HepG2 (cell line): ENCODE results near the gene IDUA. TPM values are rescaled to one million over a fixed set of nuclear protein-coding genes. Genes with fewer than 3 reads are reported as not detected.

Experiments
- ATAC-seq: fragments of 200-7000 bp; cut with Tn5 transposase; 3 replicates; pipeline ENCODE4 v1.9.1; 2020; ENCODE audit warnings: mild to moderate bottlenecking, moderate library complexity
- BruUV-seq: library from RNA; stranded (reverse); fragments of 400-500 nt; replicated peaks from 2 replicates; lab custom pipeline; 2021; lab: Mats Ljungman, UMichigan
- CTCF ChIA-PET: fragments of 300-600 bp; formaldehyde crosslinking; extraction: SDS; loops from one replicate; lab custom pipeline; 2021; ENCODE audit warnings: low total read pairs, inconsistent platforms, low intra/inter-chr PET ratio; lab: Yijun Ruan, JAX
- POLR2A ChIA-PET: fragments of 350-600 bp; sonication (Branson Sonifier 250); formaldehyde crosslinking; loops from one replicate; lab custom pipeline; 2020; ENCODE audit warnings: antibody characterized with exemption, inconsistent platforms; lab: Yijun Ruan, JAX
- DNase-seq: peaks from one replicate; pipeline ENCODE4 v3.0.0-alpha.2; 2015; ENCODE audit warnings: low spot score
- FAIRE-seq: peaks from 3 replicates; lab custom pipeline; 2011; peaks lifted over from hg19 to GRCh38; lab: Jason Lieb, UNC
- H2AFZ ChIP-seq: one replicate; pipeline ENCODE4 v1.6.1; 2011; ENCODE audit warnings: low read length, inconsistent platforms
- H3K27ac ChIP-seq: fragments of 300-600 bp; 3 replicates; pipeline ENCODE4 v1.8.0; 2011; ENCODE audit warnings: mixed run types, mild to moderate bottlenecking, mixed read lengths, low read length, inconsistent platforms; ENCODE audit not compliant: insufficient read depth; ENCODE audit errors: extremely low read length
- H3K27me3 ChIP-seq, 2 experiments: fragments of 200-600 bp in 1 of 2; 2 replicates in 1 of 2; 3 replicates in 1 of 2; pipeline versions ENCODE4 v1.6.0 to v1.8.0; 2011; ENCODE audit warnings: low read length in 2 of 2, mild to moderate bottlenecking in 2 of 2, moderate library complexity in 2 of 2, inconsistent platforms in 1 of 2; ENCODE audit not compliant: insufficient read depth in 2 of 2, control insufficient read depth in 1 of 2
- H3K36me3 ChIP-seq, 2 experiments: fragments of 200-600 bp in 1 of 2; replicated peaks in 1 of 2; 2 replicates in 1 of 2; 3 replicates in 1 of 2; pipeline versions ENCODE4 v1.5.1 to v1.8.0; 2011; ENCODE audit warnings: low read length in 2 of 2, inconsistent platforms in 1 of 2; ENCODE audit not compliant: insufficient read depth in 2 of 2, control insufficient read depth in 1 of 2
- H3K4me1 ChIP-seq: 2 replicates; pipeline ENCODE4 v1.5.1; 2012; ENCODE audit warnings: low read length, inconsistent platforms; ENCODE audit not compliant: insufficient read depth
- H3K4me2 ChIP-seq: 2 replicates; pipeline ENCODE4 v1.6.0; 2011; ENCODE audit warnings: low read depth, low read length, inconsistent platforms
- H3K4me3 ChIP-seq, 3 experiments: fragments of 200-600 bp in 1 of 3; sonication (generic), shearing (Covaris generic) in 1 of 3; replicated peaks in 1 of 3; 2 replicates each; pipeline ENCODE4 v1.5.1; 2011 to 2016; ENCODE audit warnings: low read length in 3 of 3, inconsistent platforms in 2 of 3, low read depth in 2 of 3, mild to moderate bottlenecking in 2 of 3, control low read depth in 1 of 3, mixed read lengths in 1 of 3; ENCODE audit not compliant: insufficient read depth in 1 of 3
- H3K79me2 ChIP-seq: one replicate; pipeline ENCODE4 v1.6.1; 2011; ENCODE audit warnings: low read length, inconsistent platforms; ENCODE audit not compliant: insufficient read depth
- H3K9ac ChIP-seq: 2 replicates; pipeline ENCODE4 v1.6.0; 2011; ENCODE audit warnings: mild to moderate bottlenecking, low read depth, low read length, inconsistent platforms; ENCODE audit not compliant: insufficient read depth
- H3K9me3 ChIP-seq: 2 replicates; pipeline ENCODE4 v1.5.1; 2012; ENCODE audit warnings: mild to moderate bottlenecking, low read length
- H4K20me1 ChIP-seq: 2 replicates; pipeline ENCODE4 v1.6.0; 2011; ENCODE audit warnings: inconsistent platforms, mild to moderate bottlenecking, low read length, moderate library complexity; ENCODE audit not compliant: insufficient read depth
- AGO2 ChIP-seq: fragments of 200-400 bp; formaldehyde crosslinking; optimal IDR thresholded peaks from 2 replicates; pipeline ENCODE3; 2017; ENCODE audit warnings: mild to moderate bottlenecking, low read depth, low read length, moderate library complexity
- RBFOX2 ChIP-seq: fragments of 200-400 bp; formaldehyde crosslinking; IDR thresholded peaks from 2 replicates; pipeline ENCODE4 v1.6.1; 2017; ENCODE audit warnings: low read depth, mild to moderate bottlenecking, low read length
- TBL1XR1 ChIP-seq: fragments of 150-350 bp; IDR thresholded peaks from 2 replicates; pipeline ENCODE4 v1.6.1; 2014; ENCODE audit warnings: borderline replicate concordance, low read length; ENCODE audit not compliant: partially characterized antibody
- ZNF496 ChIP-seq: sonication (generic); formaldehyde crosslinking; IDR thresholded peaks from 2 replicates; pipeline ENCODE4 v1.8.1; 2023; ENCODE audit warnings: mild to moderate bottlenecking, moderate library complexity, missing genetic modification reagents; ENCODE audit not compliant: insufficient replicate concordance
- WGBS: methylation state at CpG from one replicate; pipeline ENCODE4 v1.1.6; 2017; ENCODE audit warnings: low lambda C conversion rate; 5-methylcytosine and 5-hydroxymethylcytosine counted together
- in situ Hi-C: cut with HindIII; loops from 2 replicates; pipeline ENCODE4 v1.10.0; 2017; ENCODE audit warnings: low pct_unique_long_range_greater_than_20kb; ENCODE audit not compliant: extremely low pct_ligation_motif_present
- intact Hi-C: fragments of 100-400 bp; cut with micrococcal nuclease; formaldehyde crosslinking; loops from one replicate; pipeline ENCODE4 v1.10.0; 2022; ENCODE audit not compliant: unreplicated experiment
- polyA plus RNA-seq, 8 experiments: library from polyadenylated mRNA; depleted of rRNA in 3 of 8; stranded (reverse) in 7 of 8; unstranded in 1 of 8; fragments of >200 nt; fragmentation: Illumina TruSeq in 4 of 8; extraction: Trizol in 4 of 8; gene quantifications; 2 replicates each; pipeline versions ENCODE4 v1.2.1 to v1.2.3, GENCODE V29; 2011 to 2016; ENCODE audit warnings: low read depth in 4 of 8, missing spikeins in 1 of 8, mixed read lengths in 1 of 8; ENCODE audit not compliant: insufficient read depth in 1 of 8
- total RNA-seq, 5 experiments: library from RNA; depleted of rRNA; stranded (reverse); fragments of >200 nt; fragmentation: Illumina TruSeq; extraction: Trizol; gene quantifications; 2 replicates each; pipeline ENCODE4 v1.2.3, GENCODE V29; 2016; ENCODE audit warnings: low read depth in 1 of 5

The IDUA gene
- total and polyA plus RNA-seq, 2 of the 13 experiments (the other 11 are each of a cell fraction or from before 2014, with no cell fraction given), result 0.77 to 1.0 TPM

- Histone ChIP-seq H3K9ac (no peak overlapping the region), H3K36me3 (peaks cover 0 to 2% of the 10 kb centered on the region in 2 experiments; a peak in 3 of 5 replicates), H3K4me2 (no peak overlapping the region), H4K20me1 (no peaks in the 10 kb centered on the region), H3K79me2 (peaks cover 6% of the 10 kb centered on the region), H3K4me1 (peaks cover 15% of the 10 kb centered on the region), H3K4me3 (no peak overlapping the region), H3K9me3 (no peaks in the 10 kb centered on the region), H2AFZ (no peak overlapping the region), H3K27me3 (no peaks in the 10 kb centered on the region; a peak in 1 of 5 replicates), H3K27ac (no peak overlapping the region)
- ChIA-PET POLR2A (no interaction called here), CTCF (no interaction called here)
- FAIRE-seq (no peak), DNase-seq (no peak), ATAC-seq (no peak)
- WGBS, result 96% methylated on average over 3 of the region's 9 CpGs
- BruUV-seq, result no TSS peak
- in situ Hi-C loops (no loop called here), intact Hi-C loops (no loop called here)
- TF ChIP-seq ZNF496 (CRISPR knock-in tag) (no peak), RBFOX2 (peak; percentile 51)
These were observed 32.5 kb downstream of the IDUA start for GRCh38 chr4:1019320-1019719.

- no TSS peak for BruUV-seq
- intact Hi-C loops, result no loop called here
- Histone ChIP-seq H3K27ac (no peak overlapping the region), H4K20me1 (no peaks in the 10 kb centered on the region), H3K36me3 (peaks cover 0 to 2% of the 10 kb centered on the region in 2 experiments; a peak in 4 of 5 replicates), H3K4me3 (no peak overlapping the region), H3K27me3 (no peaks in the 10 kb centered on the region), H3K9ac (no peak overlapping the region), H3K9me3 (no peaks in the 10 kb centered on the region), H2AFZ (no peak overlapping the region), H3K79me2 (peaks cover 6% of the 10 kb centered on the region), H3K4me1 (peaks cover 9% of the 10 kb centered on the region), H3K4me2 (no peak overlapping the region)
- ChIA-PET POLR2A (no interaction called here), CTCF (no interaction called here)
- FAIRE-seq, result no peak
- TF ChIP-seq TBL1XR1, result no peak
- TF ChIP-seq AGO2, result peak; percentile 22
- no peak for DNase-seq
- 97% methylated on average over 6 of the region's 23 CpGs for WGBS
- in situ Hi-C loops, result no loop called here
- no peak for ATAC-seq
These were observed 33.1 kb downstream of the IDUA start for GRCh38 chr4:1019729-1020470.
